ENCODE data around the gene NABP2. TPM values are rescaled to one million over a fixed set of nuclear protein-coding genes. Genes with fewer than 3 reads are reported as not detected.
"Not testable (repeated sequence)": the region's sequence is repeated elsewhere in the genome, so short reads cannot be mapped to it uniquely, and the experiment has no call there.

The NABP2 gene
- total RNA-seq, 1 experiment from 2014 or later, result 49.0 TPM

- WGBS (ENCODE audit: extremely low coverage, insufficient read length, low lambda C conversion rate), result no CpG with 5 or more reads among the region's 7 CpGs
- not testable (repeated sequence) for H3K9me3 ChIP-seq (ENCODE audit: control insufficient read depth, low read depth, low read length); H4K91ac ChIP-seq (ENCODE audit: insufficient read length, low read depth, low read length); H3K23ac ChIP-seq (ENCODE audit: insufficient read length, low read depth, low read length); H4K8ac ChIP-seq (replicated peaks; ENCODE audit: insufficient read length, low read depth, low read length); H2BK15ac ChIP-seq (ENCODE audit: low read depth, low read length); H2BK120ac ChIP-seq (ENCODE audit: low read depth, low read length, poor library complexity, severe bottlenecking); H2AFZ ChIP-seq (ENCODE audit: low read length); H3K4me2 ChIP-seq (ENCODE audit: insufficient read depth, insufficient read length, low read length); H3T11ph ChIP-seq (ENCODE audit: low read length); H3K14ac ChIP-seq (ENCODE audit: insufficient read depth, low read length); H3K4ac ChIP-seq (ENCODE audit: low read depth, low read length); DNase-seq; H2AK5ac ChIP-seq (ENCODE audit: insufficient read length, low read length); H3K27me3 ChIP-seq (ENCODE audit: insufficient read depth, low read length); H3K79me1 ChIP-seq (ENCODE audit: insufficient read depth, low read depth, low read length, poor library complexity, severe bottlenecking); H3K9me3 Mint-ChIP-seq; H3K18ac ChIP-seq (ENCODE audit: insufficient read length, low read depth, low read length); H3K23me2 ChIP-seq (ENCODE audit: insufficient read length, low read depth, low read length, poor library complexity, severe bottlenecking); H3K36me3 Mint-ChIP-seq (ENCODE audit: insufficient read depth in 1 of 3, low read depth in 3 of 3); H3K27ac Mint-ChIP-seq; H2BK5ac ChIP-seq (ENCODE audit: insufficient read length, low read length); H3K56ac ChIP-seq (ENCODE audit: insufficient read length, low read depth, low read length); H3K79me2 ChIP-seq (ENCODE audit: insufficient read depth, low read length); H2BK12ac ChIP-seq (ENCODE audit: insufficient read length, low read depth, low read length); H3K9ac ChIP-seq (ENCODE audit: extremely low read depth, insufficient read length, low read length); H4K20me1 ChIP-seq (ENCODE audit: control insufficient read depth, insufficient read depth, insufficient read length); H3K4me1 ChIP-seq (ENCODE audit: insufficient read depth, low read length); H3K4me3 Mint-ChIP-seq; H3K27me3 Mint-ChIP-seq (ENCODE audit: low read depth); H4K5ac ChIP-seq (ENCODE audit: insufficient read length, low read depth, low read length); H2BK20ac ChIP-seq (ENCODE audit: low read depth, low read length, poor library complexity, severe bottlenecking); H3K27ac ChIP-seq (ENCODE audit: insufficient read length, low read depth, low read length)
- TF ChIP-seq CTCF (conservative IDR thresholded peaks at IDR 0.05), result peak; percentile 41; the same call in 1 of the 3 replicates
- peaks cover 17 to 20% of the 10 kb centered on the region in 2 experiments for H3K4me1 Mint-ChIP-seq
Measured at GRCh38 chr12:56262955-56263354, 38.8 kb downstream of the NABP2 start.

GRCh38 chr12:56266068-56266692, 42.0 kb downstream of the NABP2 start:
- H2BK20ac ChIP-seq (ENCODE audit: low read depth, low read length, poor library complexity, severe bottlenecking); H2AK5ac ChIP-seq (ENCODE audit: insufficient read length, low read length); H4K20me1 ChIP-seq (ENCODE audit: control insufficient read depth, insufficient read depth, insufficient read length); H4K5ac ChIP-seq (ENCODE audit: insufficient read length, low read depth, low read length); H3K9me3 ChIP-seq (ENCODE audit: control insufficient read depth, low read depth, low read length); H3K9ac ChIP-seq (ENCODE audit: extremely low read depth, insufficient read length, low read length); H4K91ac ChIP-seq (ENCODE audit: insufficient read length, low read depth, low read length); H3K27me3 Mint-ChIP-seq (ENCODE audit: low read depth); H2AFZ ChIP-seq (ENCODE audit: low read length); H4K8ac ChIP-seq (replicated peaks; ENCODE audit: insufficient read length, low read depth, low read length); H3K27ac ChIP-seq (ENCODE audit: insufficient read length, low read depth, low read length); H3K23ac ChIP-seq (ENCODE audit: insufficient read length, low read depth, low read length); H3K27me3 ChIP-seq (ENCODE audit: insufficient read depth, low read length); H3K56ac ChIP-seq (ENCODE audit: insufficient read length, low read depth, low read length); H3K79me2 ChIP-seq (ENCODE audit: insufficient read depth, low read length); H3K4ac ChIP-seq (ENCODE audit: low read depth, low read length); H3K23me2 ChIP-seq (ENCODE audit: insufficient read length, low read depth, low read length, poor library complexity, severe bottlenecking); H3K79me1 ChIP-seq (ENCODE audit: insufficient read depth, low read depth, low read length, poor library complexity, severe bottlenecking); DNase-seq; H3K9me3 Mint-ChIP-seq; H3K4me1 ChIP-seq (ENCODE audit: insufficient read depth, low read length); H2BK15ac ChIP-seq (ENCODE audit: low read depth, low read length); H3T11ph ChIP-seq (ENCODE audit: low read length); H2BK120ac ChIP-seq (ENCODE audit: low read depth, low read length, poor library complexity, severe bottlenecking); H2BK5ac ChIP-seq (ENCODE audit: insufficient read length, low read length); H3K18ac ChIP-seq (ENCODE audit: insufficient read length, low read depth, low read length); H3K14ac ChIP-seq (ENCODE audit: insufficient read depth, low read length); H2BK12ac ChIP-seq (ENCODE audit: insufficient read length, low read depth, low read length): not testable (repeated sequence)
- H3K4me1 Mint-ChIP-seq, result peaks cover 11 to 15% of the 10 kb centered on the region in 2 experiments
- H3K27ac Mint-ChIP-seq, result peak overlapping the region; percentile 13 to 93 (median 91); a peak in 5 of 7 replicates
- peak overlapping the region; percentile 85 to 89 for H3K4me3 Mint-ChIP-seq
- peak overlapping the region; percentile 66 for H3K4me2 ChIP-seq (ENCODE audit: insufficient read depth, insufficient read length, low read length)
- no CpG with 5 or more reads among the region's 16 CpGs for WGBS (ENCODE audit: extremely low coverage, insufficient read length, low lambda C conversion rate)
- peaks cover 16 to 24% (median 21%) of the 10 kb centered on the region in 3 experiments; a peak in 6 of 7 replicates for H3K36me3 Mint-ChIP-seq (ENCODE audit: insufficient read depth in 1 of 3, low read depth in 3 of 3)
